Stimulated activated CD4-positive, alpha-beta T cell treated with anti-CD3 and anti-CD28 coated beads, Interleukin-12 subunit alpha, Interleukin-12 subunit beta, amount 100 ng/mL, for 24 hours (primary cell): Measurements from ENCODE around the gene CRLF1.

Experiments used
- DNase-seq, 2 experiments: peaks; one replicate each; pipeline ENCODE4 v3.0.0-alpha.2; 2020; ENCODE audit warnings: low read depth in 2 of 2

Gene CRLF1

GRCh38 chr19:18636183-18636968 is 29.8 kb upstream of the CRLF1 start:
- DNase-seq = peak; percentile 99 to 100

DNA sequence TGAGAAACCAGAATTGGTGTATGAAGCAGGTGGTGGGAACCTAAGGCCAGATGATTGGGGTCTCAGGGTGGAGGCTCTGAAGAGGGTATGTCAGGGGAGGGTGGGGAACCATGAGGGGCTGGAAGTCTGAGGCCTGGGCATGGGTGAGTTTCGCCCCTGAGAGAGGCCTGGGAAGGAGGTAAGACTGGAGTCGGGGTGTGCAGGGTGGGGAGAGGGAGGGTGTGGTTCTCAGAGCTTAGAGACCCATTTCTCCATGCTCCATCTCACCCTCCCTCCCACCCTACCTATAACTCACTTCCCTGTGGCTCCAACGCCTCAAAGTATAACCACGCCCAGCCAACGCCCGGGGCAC is 29.2 kb upstream of the CRLF1 start:
- no peak for DNase-seq

DNA sequence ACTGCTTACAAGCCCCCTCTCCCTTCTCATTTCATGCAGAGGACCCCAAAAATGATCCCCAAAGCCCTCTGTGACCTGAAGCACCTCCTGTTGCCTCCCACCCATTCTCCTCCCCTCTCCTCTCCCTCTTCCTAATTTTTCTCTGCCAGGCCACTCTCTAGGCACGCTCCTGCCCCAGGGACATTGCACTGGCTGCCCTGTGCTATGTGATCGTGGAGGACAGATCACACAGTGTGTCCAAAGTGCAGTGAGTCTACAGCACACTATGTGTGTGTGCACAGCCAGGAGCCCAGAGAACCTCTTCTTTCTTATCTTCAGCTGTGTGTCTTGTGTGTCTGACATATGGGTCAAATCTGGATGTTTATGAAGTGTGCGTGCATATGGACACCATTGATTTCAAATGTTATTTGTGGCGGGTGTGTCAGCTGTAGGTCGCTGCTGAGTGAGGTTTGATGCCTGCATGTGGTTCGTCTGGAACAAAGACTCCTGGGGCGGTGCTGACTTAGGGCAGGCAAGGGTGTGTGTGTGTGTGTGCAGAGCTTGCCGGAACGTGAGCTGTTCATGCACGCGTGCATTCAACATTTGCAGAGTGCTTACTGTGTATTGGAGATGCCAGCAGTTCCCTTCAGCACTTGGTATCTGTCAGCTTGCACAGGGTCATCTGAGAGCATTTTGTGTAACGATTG is 28.2 kb upstream of the CRLF1 start:
- DNase-seq = no peak

DNA sequence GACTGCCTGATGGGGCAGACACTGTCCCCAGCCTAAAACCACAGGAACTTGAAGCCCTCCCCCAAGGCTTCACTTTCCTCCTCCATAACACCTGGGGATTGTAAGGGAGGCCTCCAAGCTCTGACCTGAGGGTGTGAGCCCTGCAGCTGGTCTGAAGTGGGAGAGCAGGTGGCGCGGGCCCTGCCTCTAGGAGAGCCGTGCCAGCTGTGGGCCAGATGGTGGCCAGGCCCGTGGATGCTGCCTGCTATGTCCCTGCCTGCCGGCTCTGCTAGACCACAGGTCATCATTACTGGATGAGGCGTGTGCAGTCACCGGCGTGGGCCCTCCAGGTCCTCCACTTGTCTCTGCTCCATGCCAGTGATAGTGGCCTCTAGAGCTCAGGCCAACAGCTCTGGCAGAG is 26.7 kb upstream of the CRLF1 start:
- no peak for DNase-seq

DNA sequence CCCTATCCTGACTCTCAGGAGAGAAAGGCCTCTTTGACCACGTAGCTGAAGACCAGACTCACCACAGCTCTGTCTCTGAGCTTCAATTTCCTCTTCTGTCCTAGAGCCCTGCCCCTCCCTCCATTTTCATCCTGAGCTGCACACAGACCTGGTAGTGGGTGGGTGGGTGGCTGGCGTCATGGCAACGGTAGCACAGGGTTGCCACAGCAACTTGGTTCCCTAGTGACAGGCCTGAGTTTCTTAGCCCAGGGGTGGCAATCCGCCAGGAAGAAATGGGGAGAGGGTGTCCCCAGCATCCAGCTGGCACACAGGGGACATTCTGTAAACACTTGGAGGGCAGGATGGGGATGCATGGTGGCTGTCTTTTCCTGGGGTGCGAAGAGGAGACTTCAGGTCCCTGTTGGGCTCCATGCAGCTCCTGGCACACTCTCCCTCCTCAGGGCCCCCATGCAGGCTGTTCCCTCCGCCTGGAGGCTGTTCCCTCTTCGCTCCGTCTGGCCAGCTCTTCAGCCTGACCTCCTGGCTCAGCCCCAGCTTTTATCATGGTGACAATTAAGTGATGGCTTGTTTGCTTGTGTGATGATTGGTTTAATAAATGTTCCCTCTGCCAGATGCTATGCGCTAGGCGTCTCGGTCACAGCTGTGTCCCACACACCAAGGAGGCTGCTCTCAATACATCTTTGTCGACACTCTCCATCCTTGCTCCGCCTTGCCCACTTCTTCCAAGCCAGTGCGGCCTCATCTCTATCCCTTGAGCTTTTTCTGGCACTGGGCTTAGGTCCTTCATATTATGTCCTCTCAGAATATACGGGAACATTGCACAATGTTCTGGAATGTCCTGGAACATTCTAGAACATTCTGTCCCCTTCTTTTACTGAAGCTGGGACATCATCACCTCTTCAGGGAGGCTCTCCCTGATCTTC is 22.8 kb upstream of the CRLF1 start:
- DNase-seq = no peak

DNA sequence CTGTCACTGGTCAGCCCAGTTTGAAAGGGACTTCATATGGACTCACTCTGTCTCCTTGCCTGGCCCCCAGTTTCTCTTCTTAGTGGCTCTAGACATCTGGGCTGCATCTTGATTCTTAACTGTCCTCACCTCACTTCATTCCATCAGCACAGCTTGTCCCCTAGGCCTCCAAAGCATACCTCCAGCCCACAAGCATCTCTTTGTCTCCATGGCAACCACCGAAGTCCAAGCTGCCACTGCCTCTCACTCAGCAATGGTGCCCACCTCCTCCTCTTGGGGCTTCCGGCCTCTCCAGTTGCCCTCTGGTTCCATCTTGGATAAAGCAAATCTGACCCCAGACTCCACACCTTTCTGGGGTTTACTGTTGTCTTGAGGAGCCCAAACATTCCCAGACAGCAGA is 20.3 kb upstream of the CRLF1 start:
- DNase-seq = no peak

- DNase-seq = no peak
Observed at GRCh38 chr19:18620902-18621301, 14.3 kb upstream of the CRLF1 start.

DNA sequence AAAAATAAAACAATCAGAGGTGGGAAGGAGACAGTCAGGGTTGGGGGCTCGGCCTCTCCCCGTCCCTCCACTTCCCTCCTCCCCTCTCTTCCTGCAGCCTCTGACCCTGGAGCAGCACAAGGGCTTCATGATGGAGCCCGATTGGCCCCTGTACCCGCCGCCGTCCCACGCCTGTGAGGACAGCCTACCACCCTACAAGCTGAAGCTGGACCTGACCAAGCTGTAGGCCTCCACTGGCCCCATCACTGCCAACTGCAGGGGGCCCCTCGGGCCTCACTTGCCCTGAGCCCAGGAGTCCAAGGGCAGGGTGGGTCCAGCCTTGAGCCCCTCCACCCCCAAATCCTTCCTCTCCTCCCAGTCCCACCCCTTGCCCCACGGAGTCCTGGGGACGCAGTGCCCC is 13.7 kb upstream of the CRLF1 start:
- DNase-seq = no peak

GRCh38 chr19:18618236-18618635 is 11.6 kb upstream of the CRLF1 start:
- no peak for DNase-seq

GRCh38 chr19:18617562-18617961 is 11.0 kb upstream of the CRLF1 start:
- no peak for DNase-seq

DNA sequence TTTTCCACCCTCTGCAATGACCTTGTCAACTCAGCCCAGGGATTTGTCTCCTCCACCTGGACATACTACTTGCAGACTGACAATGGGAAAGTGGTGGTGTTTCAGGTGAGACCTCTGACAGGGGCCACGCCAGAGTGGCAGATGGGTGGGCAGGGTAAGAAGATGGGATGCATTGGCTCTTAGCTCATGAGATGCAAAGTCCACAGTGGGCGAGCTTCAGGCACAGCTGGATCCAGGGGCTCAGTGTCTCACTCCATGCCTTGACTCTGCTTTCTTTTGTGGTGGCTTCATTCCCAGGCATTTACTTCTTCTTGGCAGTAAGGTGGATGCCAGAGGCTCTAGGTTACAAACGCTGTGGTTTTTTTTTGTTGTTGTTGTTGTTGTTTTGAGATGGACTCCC is 9.4 kb upstream of the CRLF1 start:
- DNase-seq = no peak

DNA sequence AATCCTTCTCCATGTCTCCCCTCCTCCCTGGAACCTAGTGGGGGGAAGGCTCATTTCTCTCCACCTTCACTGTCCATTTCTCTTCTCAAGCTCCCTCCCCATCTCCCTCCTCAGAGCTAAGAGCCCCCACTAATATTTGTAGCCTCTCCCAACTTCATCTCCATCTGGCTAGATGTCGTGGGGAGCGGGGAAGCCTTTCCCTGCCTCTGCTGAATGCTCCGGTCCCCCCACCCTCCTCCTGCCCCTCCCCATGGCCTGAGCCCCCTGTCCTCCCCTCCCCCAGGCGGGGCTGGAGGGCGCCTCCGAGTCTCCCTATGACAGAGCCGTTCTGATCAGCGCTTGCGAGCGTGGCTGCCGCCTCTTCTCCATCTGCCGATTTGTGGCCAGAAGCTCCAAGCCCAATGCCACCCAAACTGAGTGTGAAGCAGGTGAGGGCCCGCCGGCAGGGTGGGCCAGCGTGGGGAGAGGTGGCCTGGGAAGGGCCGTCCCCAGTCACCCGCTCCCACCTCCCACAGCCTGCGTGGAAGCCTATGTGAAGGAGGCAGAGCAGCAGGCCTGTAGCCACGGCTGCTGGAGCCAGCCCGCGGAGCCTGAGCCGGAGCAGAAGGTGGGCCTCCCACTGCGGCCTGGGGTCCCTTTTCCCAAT is 7.1 kb upstream of the CRLF1 start:
- no peak for DNase-seq

DNA sequence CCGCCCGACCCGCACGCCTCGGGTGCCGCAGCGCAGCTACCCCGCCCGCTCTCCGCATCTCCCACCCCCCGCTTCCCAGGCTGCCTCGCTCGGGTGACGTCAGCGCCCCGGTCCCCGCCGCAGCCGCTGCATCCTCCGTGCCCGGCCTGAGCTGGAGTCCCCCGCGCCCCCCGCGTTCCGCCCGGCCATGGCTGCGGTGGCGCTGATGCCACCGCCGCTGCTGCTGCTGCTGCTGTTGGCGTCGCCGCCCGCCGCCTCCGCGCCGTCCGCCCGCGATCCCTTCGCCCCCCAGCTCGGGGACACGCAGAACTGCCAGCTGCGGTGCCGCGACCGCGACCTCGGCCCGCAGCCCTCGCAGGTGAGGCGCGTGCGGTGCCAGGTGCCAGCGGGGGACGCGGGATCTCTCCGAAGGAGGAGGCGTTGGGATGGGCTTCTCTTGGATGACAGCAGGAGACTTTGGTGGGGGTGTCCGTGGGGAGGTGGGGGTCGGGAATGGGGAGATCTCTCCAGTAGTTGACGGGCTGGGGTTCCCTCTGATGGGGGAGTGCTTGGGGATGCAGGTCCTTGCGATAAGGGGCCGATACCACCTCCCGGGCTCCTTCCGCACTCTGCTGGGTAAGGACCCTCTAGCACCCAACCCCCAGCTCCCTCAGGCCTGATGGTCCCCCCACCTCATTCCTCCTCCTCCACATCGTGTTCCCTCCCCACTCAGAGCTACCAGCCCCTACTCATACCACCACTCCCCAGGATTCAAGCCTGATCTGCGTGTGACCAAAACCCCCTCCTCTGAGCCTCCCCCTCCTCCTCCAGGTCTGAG is 6.4 kb upstream of the CRLF1 start, which contains the start of gene TMEM59L:
Gene TMEM59L, plus strand, starts transcription at position 99 of the 817 bp plus-strand sequence. Its CDS starts 89 bp downstream, at position 188.
- DNase-seq = no peak

GRCh38 chr19:18612051-18612771 is 5.6 kb upstream of the CRLF1 start:
- no peak for DNase-seq

GRCh38 chr19:18611327-18612050 is 4.9 kb upstream of the CRLF1 start:
- no peak for DNase-seq

- DNase-seq = no peak
Observed at GRCh38 chr19:18610556-18611326, 4.1 kb upstream of the CRLF1 start.

DNA sequence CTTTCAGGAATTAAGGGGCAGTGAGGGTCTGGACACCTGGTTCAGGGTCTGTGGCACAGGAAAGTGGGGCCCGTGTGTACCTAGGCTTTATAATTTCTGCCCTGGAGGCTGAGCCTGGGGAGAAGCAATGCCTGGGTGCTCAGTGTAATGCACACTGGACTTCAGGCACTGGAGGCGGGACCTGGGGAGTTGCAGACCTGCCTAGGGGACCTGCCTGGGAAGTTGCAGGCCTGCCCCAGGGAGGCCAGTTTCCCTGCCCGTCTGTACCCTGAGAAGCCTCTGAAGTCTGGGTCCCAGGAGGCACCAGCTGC is 3.6 kb upstream of the CRLF1 start:
- DNase-seq = no peak

DNA sequence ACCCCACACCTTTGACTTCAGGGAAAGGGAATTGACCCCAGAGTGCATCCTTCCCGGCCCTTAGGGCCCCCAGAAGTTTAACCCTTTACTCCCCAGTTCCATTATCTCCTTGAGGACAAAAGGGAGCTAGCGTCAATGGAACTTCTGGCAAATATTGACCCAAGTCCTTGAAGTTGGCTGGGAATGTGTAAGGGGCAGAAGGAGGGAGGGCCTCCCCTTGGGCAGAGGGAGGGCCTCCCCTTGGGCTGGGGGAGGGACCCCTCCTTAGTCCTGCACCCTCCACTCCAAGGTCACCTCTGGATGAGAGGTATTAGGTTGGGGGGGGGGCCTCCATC is 3.1 kb upstream of the CRLF1 start:
- no peak for DNase-seq
